H1 (cell line): Measurements from ENCODE around the gene P2RX7. TPM values are rescaled to one million over a fixed set of nuclear protein-coding genes. Genes with fewer than 3 reads are reported as not detected.
"Not testable (repeated sequence)": the region's sequence is repeated elsewhere in the genome, so short reads cannot be mapped to it uniquely, and the experiment has no call there.

Experiments used
- CTCF ChIA-PET: fragments of 300-600 bp; sonication (Branson Sonifier 250); formaldehyde crosslinking; loops from one replicate; lab custom pipeline; 2021; ENCODE audit not compliant: partially characterized antibody; lab: Charles Lee
- POLR2A ChIA-PET: fragments of 300-600 bp; sonication (Branson Sonifier 250); formaldehyde crosslinking; loops from one replicate; lab custom pipeline; 2021; ENCODE audit warnings: inconsistent platforms; ENCODE audit not compliant: partially characterized antibody; lab: Charles Lee
- DNase-seq, 2 experiments: peaks; one replicate each; pipeline versions ENCODE4 v3.0.0 to v3.0.0-alpha.2; 2010 to 2022; ENCODE audit warnings: low spot score in 2 of 2, low read depth in 1 of 2, mixed read lengths in 1 of 2
- FAIRE-seq: peaks from 2 replicates; lab custom pipeline; 2011; peaks lifted over from hg19 to GRCh38; lab: Jason Lieb, UNC
- H2AFZ ChIP-seq: 2 replicates; pipeline ENCODE4 v1.8.1; 2012; ENCODE audit warnings: low read length, inconsistent platforms
- H2AK5ac ChIP-seq: 2 replicates; pipeline ENCODE4 v1.6.1; 2013; ENCODE audit warnings: low read depth, low read length
- H2BK120ac ChIP-seq: replicated peaks from 2 replicates; pipeline ENCODE3; 2013; ENCODE audit warnings: low read depth, low read length, inconsistent platforms
- H2BK12ac ChIP-seq: 2 replicates; pipeline ENCODE4 v1.6.1; 2013; ENCODE audit warnings: low read depth, low read length
- H2BK15ac ChIP-seq: 2 replicates; pipeline ENCODE4 v1.6.1; 2013; ENCODE audit warnings: low read length
- H2BK20ac ChIP-seq: 2 replicates; pipeline ENCODE4 v1.6.1; 2013; ENCODE audit warnings: low read length
- H2BK5ac ChIP-seq: 2 replicates; pipeline ENCODE4 v1.6.1; 2013; ENCODE audit warnings: low read depth, low read length
- H3K14ac ChIP-seq: 2 replicates; pipeline ENCODE4 v1.6.1; 2013; ENCODE audit warnings: inconsistent platforms; ENCODE audit not compliant: insufficient read length
- H3K18ac ChIP-seq: 2 replicates; pipeline ENCODE4 v1.6.1; 2013; ENCODE audit warnings: low read length; ENCODE audit errors: extremely low read depth
- H3K23ac ChIP-seq: 2 replicates; pipeline ENCODE4 v1.6.1; 2013; ENCODE audit warnings: inconsistent platforms; ENCODE audit not compliant: insufficient read length
- H3K23me2 ChIP-seq: 2 replicates; pipeline ENCODE4 v1.6.1; 2013; ENCODE audit warnings: low read depth, low read length
- H3K27ac ChIP-seq: 2 replicates; pipeline ENCODE4 v1.6.1; 2011; ENCODE audit warnings: low read depth, low read length, inconsistent platforms
- H3K27me3 ChIP-seq, 4 experiments: replicated peaks in 1 of 4; 1 replicate in 1 of 4; 2 replicates in 3 of 4; pipeline versions ENCODE4 v1.6.1 to v1.8.1; 2011 to 2013; ENCODE audit warnings: low read length in 3 of 4, mild to moderate bottlenecking in 3 of 4, inconsistent platforms in 2 of 4, mixed read lengths in 2 of 4, moderate library complexity in 1 of 4; ENCODE audit not compliant: control insufficient read depth in 3 of 4, insufficient read depth in 3 of 4; ENCODE audit errors: extremely low read depth in 1 of 4
- H3K36me3 ChIP-seq, 4 experiments: 2 replicates each; pipeline versions ENCODE4 v1.6.1 to v1.8.1; 2011 to 2013; ENCODE audit warnings: mild to moderate bottlenecking in 4 of 4, low read length in 3 of 4, moderate library complexity in 2 of 4, control low read depth in 1 of 4, inconsistent platforms in 1 of 4; ENCODE audit not compliant: insufficient read depth in 4 of 4, control insufficient read depth in 2 of 4
- H3K4ac ChIP-seq: replicated peaks from 2 replicates; pipeline ENCODE3; 2013; ENCODE audit warnings: low read length, low read depth, mixed read lengths, inconsistent platforms; ENCODE audit not compliant: insufficient read length
- H3K4me1 ChIP-seq, 4 experiments: replicated peaks in 1 of 4; 1 replicate in 1 of 4; 2 replicates in 3 of 4; pipeline versions ENCODE4 v1.6.1 to v1.8.1; 2011 to 2013; ENCODE audit warnings: low read length in 3 of 4, inconsistent platforms in 2 of 4, mixed read lengths in 1 of 4; ENCODE audit not compliant: insufficient read depth in 4 of 4, control insufficient read depth in 3 of 4
- H3K4me2 ChIP-seq, 2 experiments: 2 replicates each; pipeline versions ENCODE4 v1.6.1 to v1.8.1; 2011 to 2013; ENCODE audit warnings: low read depth in 2 of 2, low read length in 2 of 2, control low read depth in 1 of 2, inconsistent platforms in 1 of 2, mild to moderate bottlenecking in 1 of 2; ENCODE audit not compliant: insufficient read depth in 1 of 2
- H3K4me3 ChIP-seq, 4 experiments: fragments of 200-600, 300-600 bp in 1 of 4; sonication (generic), shearing (Covaris generic), sonication (Bioruptor Twin) in 1 of 4; 2 replicates each; pipeline versions ENCODE4 v1.5.1 to v1.8.1; 2011 to 2016; ENCODE audit warnings: low read length in 4 of 4, low read depth in 3 of 4, control low read depth in 2 of 4, inconsistent platforms in 2 of 4, mild to moderate bottlenecking in 2 of 4, mixed read lengths in 1 of 4, moderate library complexity in 1 of 4; ENCODE audit not compliant: insufficient read depth in 2 of 4; ENCODE audit errors: extremely low read depth in 1 of 4
- H3K56ac ChIP-seq: replicated peaks from 2 replicates; pipeline ENCODE3; 2013; ENCODE audit warnings: low read depth, mild to moderate bottlenecking, mixed read lengths, low read length, inconsistent platforms; ENCODE audit not compliant: insufficient read length
- H3K79me1 ChIP-seq: 2 replicates; pipeline ENCODE4 v1.6.1; 2013; ENCODE audit warnings: low read depth, low read length, control low read depth
- H3K79me2 ChIP-seq, 2 experiments: 2 replicates each; pipeline versions ENCODE4 v1.6.1 to v1.8.1; 2012 to 2013; ENCODE audit warnings: low read length in 2 of 2, mild to moderate bottlenecking in 2 of 2, inconsistent platforms in 1 of 2; ENCODE audit not compliant: insufficient read depth in 2 of 2, control insufficient read depth in 1 of 2
- H3K9ac ChIP-seq, 4 experiments: replicated peaks in 1 of 4; 1 replicate in 1 of 4; 2 replicates in 3 of 4; pipeline versions ENCODE4 v1.6.1 to v1.8.1; 2011 to 2013; ENCODE audit warnings: low read depth in 3 of 4, low read length in 3 of 4, control low read depth in 2 of 4, mild to moderate bottlenecking in 2 of 4, moderate library complexity in 2 of 4, inconsistent platforms in 1 of 4; ENCODE audit errors: extremely low read depth in 1 of 4
- H3K9me3 ChIP-seq, 2 experiments: 2 replicates each; pipeline versions ENCODE4 v1.6.1 to v1.8.1; 2012 to 2013; ENCODE audit warnings: mild to moderate bottlenecking in 2 of 2, moderate library complexity in 2 of 2, control low read depth in 1 of 2, inconsistent platforms in 1 of 2, low read depth in 1 of 2, low read length in 1 of 2, mixed read lengths in 1 of 2; ENCODE audit not compliant: insufficient read depth in 2 of 2
- H4K20me1 ChIP-seq, 2 experiments: replicated peaks in 1 of 2; 2 replicates each; pipeline versions ENCODE3 to v1.8.1; 2011 to 2013; ENCODE audit warnings: inconsistent platforms in 2 of 2, low read length in 2 of 2, mild to moderate bottlenecking in 1 of 2; ENCODE audit not compliant: insufficient read depth in 2 of 2, control insufficient read depth in 1 of 2
- H4K5ac ChIP-seq: 2 replicates; pipeline ENCODE4 v1.6.1; 2013; ENCODE audit warnings: low read length, low read depth, mixed read lengths, inconsistent platforms; ENCODE audit not compliant: insufficient read length
- H4K8ac ChIP-seq: 2 replicates; pipeline ENCODE4 v1.8.0; 2013; ENCODE audit warnings: mild to moderate bottlenecking, moderate library complexity, low read length, inconsistent platforms; ENCODE audit not compliant: insufficient read depth; ENCODE audit errors: extremely low read depth
- H4K91ac ChIP-seq: replicated peaks from 2 replicates; pipeline ENCODE3; 2013; ENCODE audit warnings: low read length, mixed read lengths, inconsistent platforms; ENCODE audit not compliant: insufficient read length
- CREB1 ChIP-seq: IDR thresholded peaks from 2 replicates; pipeline ENCODE4 v1.6.1; 2012; ENCODE audit warnings: inconsistent platforms
- CTCF ChIP-seq, 3 experiments: IDR thresholded peaks; 1 replicate in 2 of 3; 2 replicates in 1 of 3; pipeline versions ENCODE4 v1.5.1 to v1.6.1; 2011; ENCODE audit warnings: low read length in 3 of 3, mild to moderate bottlenecking in 3 of 3, inconsistent platforms in 2 of 3, low read depth in 1 of 3, moderate library complexity in 1 of 3; ENCODE audit not compliant: insufficient read depth in 1 of 3; ENCODE audit errors: control extremely low read depth in 1 of 3
- RAD21 ChIP-seq, 2 experiments: IDR thresholded peaks in 1 of 2; conservative IDR thresholded peaks in 1 of 2; 2 replicates each; pipeline ENCODE4 v1.6.1; 2011; ENCODE audit warnings: low read depth in 2 of 2, low read length in 2 of 2, improper control_type of control experiment in 1 of 2, inconsistent platforms in 1 of 2, mild to moderate bottlenecking in 1 of 2, moderate library complexity in 1 of 2
- SP1 ChIP-seq: IDR thresholded peaks from 2 replicates; pipeline ENCODE4 v1.6.1; 2011; ENCODE audit warnings: low read depth, low read length
- TEAD4 ChIP-seq: IDR thresholded peaks from 2 replicates; pipeline ENCODE4 v1.6.1; 2012; ENCODE audit warnings: low read depth, low read length, inconsistent platforms, mixed read lengths
- WGBS, 2 experiments: shearing (Covaris generic) in 1 of 2; methylation state at CpG; one replicate each; pipeline versions ENCODE4 v1.1.6 to v1.1.7; 2013 to 2015; ENCODE audit warnings: low lambda C conversion rate in 2 of 2, mixed read lengths in 2 of 2, inconsistent platforms in 1 of 2, low coverage in 1 of 2, missing lambda C conversion rate in 1 of 2; ENCODE audit not compliant: insufficient replicate concordance in 2 of 2, insufficient coverage in 1 of 2, insufficient read length in 1 of 2; ENCODE audit errors: extremely low coverage in 1 of 2, missing lambda C conversion rate in 1 of 2; 5-methylcytosine and 5-hydroxymethylcytosine counted together
- polyA plus RNA-seq, 7 experiments: library from polyadenylated mRNA; depleted of rRNA in 3 of 7; stranded (reverse) in 5 of 7; unstranded in 2 of 7; fragments of >200 nt in 5 of 7; fragments of 200-250 nt in 2 of 7; gene quantifications; 1 replicate in 5 of 7; 2 replicates in 1 of 7; 4 replicates in 1 of 7; pipeline versions ENCODE4 v1.2.1 to v1.2.3, GENCODE V29; 2011 to 2013; ENCODE audit warnings: missing spikeins in 2 of 7, mixed read lengths in 2 of 7
- total RNA-seq: library from RNA; stranded (reverse); fragmentation: NEBNext Ultra II Directional; extraction: Animal tissue kit (Norgen Biotek cat#: 25700); gene quantifications from 2 replicates; pipeline ENCODE4 v1.2.1, GENCODE V29; 2021

The P2RX7 gene
- total and polyA plus RNA-seq, 2 of the 8 experiments (the other 6 are each of a cell fraction or from before 2014, with no cell fraction given), result 0.38 to 0.56 TPM

- H3K4me3 ChIP-seq, H2BK20ac ChIP-seq, H4K5ac ChIP-seq, H4K8ac ChIP-seq, H3K9ac ChIP-seq, H3K79me1 ChIP-seq, H3K4me2 ChIP-seq, H2BK15ac ChIP-seq, H2BK12ac ChIP-seq, H2BK120ac ChIP-seq, H2AK5ac ChIP-seq, H3K4me1 ChIP-seq, H3K79me2 ChIP-seq, H3K23ac ChIP-seq, H2AFZ ChIP-seq, H3K18ac ChIP-seq, H4K91ac ChIP-seq, H3K14ac ChIP-seq, H3K9me3 ChIP-seq, H2BK5ac ChIP-seq, H3K56ac ChIP-seq, H3K4ac ChIP-seq, H4K20me1 ChIP-seq, H3K27me3 ChIP-seq, H3K27ac ChIP-seq, H3K36me3 ChIP-seq, H3K23me2 ChIP-seq: not testable (repeated sequence)
- peak; percentile 65 to 91 for DNase-seq
- ChIA-PET CTCF (interaction anchor here (0.7 to 3.5 kb wide), 12 partner anchors 9 to 647 kb away, joined by 3 to 24 read pairs (median 3); no protein-coding TSS in a partner anchor), POLR2A (interaction anchor here (1.0 to 1.1 kb wide), 3 partner anchors 9 to 123 kb away, joined by 3 read pairs; no protein-coding TSS in a partner anchor)
- peak; percentile 78 to 95 (median 91) for TF ChIP-seq CTCF (IDR thresholded peaks at IDR 0.05; ENCODE audit: control extremely low read depth in 1 of 3, insufficient read depth in 1 of 3, low read depth in 1 of 3, low read length in 3 of 3)
- TF ChIP-seq SP1, result 0 out of 2 replicates have a peak, but pooled peaks have one; percentile 22
- 0 out of 2 replicates have a peak, but pooled peaks have one; percentile 27 for TF ChIP-seq CREB1
- TF ChIP-seq TEAD4, result 0 out of 2 replicates have a peak, but pooled peaks have one; percentile 17
- TF ChIP-seq RAD21 (IDR thresholded peaks at IDR 0.05 in 1 of 2, conservative IDR thresholded peaks at IDR 0.05 in 1 of 2; ENCODE audit: low read depth in 2 of 2, low read length in 2 of 2), result peak; percentile 72 to 81
- peak; percentile 79 for FAIRE-seq
- 46% methylated on average over 19 of the region's 19 CpGs; no CpG with 5 or more reads in 1 of the 2 experiments for WGBS, 2 experiments
Observed at GRCh38 chr12:121229826-121230537, 97.3 kb downstream of the P2RX7 start.
